Panc1 (cell line): ENCODE measurements around the gene CENPT. TPM values are rescaled to one million over a fixed set of nuclear protein-coding genes. Genes with fewer than 3 reads are reported as not detected.

Experiments used
- ATAC-seq: fragments of 200-7000 bp; cut with Tn5 transposase; 2 replicates; pipeline ENCODE4 v1.9.1; 2020; ENCODE audit warnings: mild to moderate bottlenecking, moderate library complexity
- BruUV-seq: library from RNA; stranded (reverse); fragments of 400-500 nt; replicated peaks from 2 replicates; lab custom pipeline; 2021; lab: Mats Ljungman, UMichigan
- CTCF ChIA-PET: fragments of 300-600 bp; sonication (Branson Sonifier 250); formaldehyde crosslinking; loops from one replicate; lab custom pipeline; 2022; ENCODE audit warnings: antibody characterized with exemption; lab: Charles Lee
- POLR2A ChIA-PET: fragments of 300-600 bp; sonication (Branson Sonifier 250); formaldehyde crosslinking; loops from one replicate; lab custom pipeline; 2022; ENCODE audit warnings: antibody characterized with exemption; lab: Charles Lee
- DNase-seq: peaks from one replicate; pipeline ENCODE4 v3.0.0-alpha.2; 2010; ENCODE audit warnings: low read depth, low spot score
- H3K27ac ChIP-seq: 2 replicates; pipeline ENCODE4 v1.5.1; 2011; ENCODE audit warnings: mild to moderate bottlenecking, low read length, inconsistent platforms
- H3K27me3 ChIP-seq: fragments of 200-500 bp; sonication (Bioruptor generic); 2 replicates; pipeline ENCODE4 v1.6.0; 2014; ENCODE audit warnings: low read length, inconsistent platforms; ENCODE audit not compliant: control insufficient read depth, insufficient read depth
- H3K36me3 ChIP-seq: fragments of 200-500 bp; sonication (Bioruptor generic); 2 replicates; pipeline ENCODE4 v1.5.1; 2014; ENCODE audit warnings: inconsistent platforms, mild to moderate bottlenecking, low read length, moderate library complexity; ENCODE audit not compliant: control insufficient read depth, insufficient read depth
- H3K4me1 ChIP-seq: 2 replicates; pipeline ENCODE4 v1.5.1; 2011; ENCODE audit warnings: inconsistent platforms, mild to moderate bottlenecking, low read length, moderate library complexity; ENCODE audit not compliant: control insufficient read depth, insufficient read depth
- H3K4me3 ChIP-seq, 2 experiments: 2 replicates each; pipeline ENCODE4 v1.5.1; 2011 to 2012; ENCODE audit warnings: low read depth in 2 of 2, low read length in 2 of 2, mild to moderate bottlenecking in 2 of 2, inconsistent platforms in 1 of 2, moderate library complexity in 1 of 2
- H3K9me3 ChIP-seq: fragments of 200-500 bp; sonication (Bioruptor generic); 2 replicates; pipeline ENCODE4 v1.5.1; 2014; ENCODE audit warnings: low read depth, mild to moderate bottlenecking, inconsistent platforms, low read length, moderate library complexity; ENCODE audit not compliant: control insufficient read depth, insufficient read depth
- CTCF ChIP-seq: fragments of 450-650 bp; IDR thresholded peaks from 2 replicates; pipeline ENCODE4 v1.5.1; 2017; ENCODE audit warnings: mild to moderate bottlenecking
- POLR2AphosphoS5 ChIP-seq: IDR thresholded peaks from 2 replicates; pipeline ENCODE4 v1.6.1; 2012; ENCODE audit warnings: mild to moderate bottlenecking, low read depth, low read length, moderate library complexity
- REST ChIP-seq, 2 experiments: IDR thresholded peaks; 2 replicates each; pipeline ENCODE4 v1.6.1; 2011 to 2012; ENCODE audit warnings: low read depth in 2 of 2, control low read depth in 1 of 2, low read length in 1 of 2, mild to moderate bottlenecking in 1 of 2, moderate library complexity in 1 of 2; ENCODE audit not compliant: insufficient read depth in 1 of 2
- SIN3A ChIP-seq: IDR thresholded peaks from 2 replicates; pipeline ENCODE4 v1.6.1; 2012; ENCODE audit warnings: low read depth, mild to moderate bottlenecking, low read length, moderate library complexity, borderline replicate concordance; ENCODE audit not compliant: insufficient read depth
- TCF7L2 ChIP-seq: IDR thresholded peaks from 2 replicates; pipeline ENCODE4 v1.6.1; 2011; ENCODE audit warnings: mild to moderate bottlenecking, low read depth, low read length, inconsistent platforms
- in situ Hi-C: cut with HindIII; loops from 2 replicates; pipeline ENCODE4 v1.10.0; 2016; ENCODE audit warnings: low sequenced_read_pairs, low pct_unique_long_range_greater_than_20kb
- intact Hi-C: fragments of 100-400 bp; cut with micrococcal nuclease; formaldehyde crosslinking; loops from one replicate; pipeline ENCODE4 v1.10.0; 2022; ENCODE audit not compliant: unreplicated experiment
- total RNA-seq: library from RNA; stranded (reverse); gene quantifications from one replicate; pipeline ENCODE4 v1.2.1, GENCODE V29; 2021; ENCODE audit not compliant: unreplicated experiment

Gene CENPT
- total RNA-seq, 1 experiment from 2014 or later: 43.4 TPM

- no peak for ATAC-seq
- TF ChIP-seq TCF7L2 (no peak), SIN3A (no peak), CTCF (no peak), POLR2AphosphoS5 (no peak)
- no TSS peak for BruUV-seq
- Histone ChIP-seq H3K27me3 (no peaks in the 10 kb centered on the region), H3K4me1 (peaks cover 8% of the 10 kb centered on the region), H3K36me3 (no peaks in the 10 kb centered on the region; the same call in none of the 2 replicates), H3K4me3 (no peak overlapping the region), H3K9me3 (no peaks in the 10 kb centered on the region), H3K27ac (no peak overlapping the region)
- intact Hi-C loops: no loop called here
- in situ Hi-C loops: no loop called here
- CTCF ChIA-PET: interaction anchor here (0.6 kb wide), 1 partner anchor 45 kb away, joined by 8 read pairs; no protein-coding TSS in a partner anchor
- POLR2A ChIA-PET: no interaction called here
- no peak for DNase-seq
These were observed 14.4 kb upstream of the CENPT start for GRCh38 chr16:67861877-67862276.

GRCh38 chr16:67860589-67861398 is 13.3 kb upstream of the CENPT start:
- ChIA-PET POLR2A (no interaction called here), CTCF (interaction anchor here (0.6 kb wide), 1 partner anchor 11 kb away, joined by 11 read pairs; no protein-coding TSS in a partner anchor)
- Histone ChIP-seq H3K36me3 (no peaks in the 10 kb centered on the region; the same call in none of the 2 replicates), H3K4me1 (peaks cover 13% of the 10 kb centered on the region), H3K27me3 (no peaks in the 10 kb centered on the region), H3K4me3 (no peak overlapping the region), H3K27ac (no peak overlapping the region), H3K9me3 (no peaks in the 10 kb centered on the region)
- in situ Hi-C loops (no loop called here), intact Hi-C loops (no loop called here)
- no TSS peak for BruUV-seq
- ATAC-seq: no peak
- TF ChIP-seq SIN3A (no peak), CTCF (no peak), POLR2AphosphoS5 (no peak), REST (IDR thresholded peaks at IDR 0.05; ENCODE audit: insufficient read depth in 1 of 2, low read depth in 2 of 2, low read length in 1 of 2) (no peak), TCF7L2 (no peak)
- no peak for DNase-seq
